ENCODE results near the gene RER1.

RER1 gene

GRCh38 chr1:2376931-2377672 lies 14.5 kb upstream of the RER1 start:
- DNase-seq, result no peak

GRCh38 chr1:2377751-2378440 lies 13.7 kb upstream of the RER1 start:
- no peak for DNase-seq

- no peak for DNase-seq
Observed at GRCh38 chr1:2378441-2378851, 13.2 kb upstream of the RER1 start.

GRCh38 chr1:2378956-2379732 lies 12.5 kb upstream of the RER1 start:
- DNase-seq, result no peak

GRCh38 chr1:2379733-2380404 lies 11.8 kb upstream of the RER1 start:
- DNase-seq, result no peak

- DNase-seq, result no peak
Observed at GRCh38 chr1:2380816-2381591, 10.6 kb upstream of the RER1 start.

GRCh38 chr1:2381741-2382620 lies 9.7 kb upstream of the RER1 start:
- DNase-seq, result peak; percentile 71

GRCh38 chr1:2382621-2383361 lies 8.8 kb upstream of the RER1 start:
- no peak for DNase-seq

GRCh38 chr1:2383576-2383975 lies 8.1 kb upstream of the RER1 start:
- DNase-seq, result no peak

- no peak for DNase-seq
Observed at GRCh38 chr1:2384130-2384860, 7.3 kb upstream of the RER1 start.

GRCh38 chr1:2384941-2385481 lies 6.6 kb upstream of the RER1 start:
- no peak for DNase-seq

GRCh38 chr1:2385606-2386280 lies 5.9 kb upstream of the RER1 start:
- no peak for DNase-seq

- DNase-seq, result no peak
Observed at GRCh38 chr1:2386636-2387611, 4.7 kb upstream of the RER1 start.

- no peak for DNase-seq
Observed at GRCh38 chr1:2388004-2388913, 3.4 kb upstream of the RER1 start.

GRCh38 chr1:2389644-2390043 lies 2.0 kb upstream of the RER1 start:
- DNase-seq, result no peak

GRCh38 chr1:2391931-2392509 lies 379 bp downstream of the RER1 start:
- no peak for DNase-seq
